Measurements from ENCODE around the gene SDF4.

The SDF4 gene, protein sequence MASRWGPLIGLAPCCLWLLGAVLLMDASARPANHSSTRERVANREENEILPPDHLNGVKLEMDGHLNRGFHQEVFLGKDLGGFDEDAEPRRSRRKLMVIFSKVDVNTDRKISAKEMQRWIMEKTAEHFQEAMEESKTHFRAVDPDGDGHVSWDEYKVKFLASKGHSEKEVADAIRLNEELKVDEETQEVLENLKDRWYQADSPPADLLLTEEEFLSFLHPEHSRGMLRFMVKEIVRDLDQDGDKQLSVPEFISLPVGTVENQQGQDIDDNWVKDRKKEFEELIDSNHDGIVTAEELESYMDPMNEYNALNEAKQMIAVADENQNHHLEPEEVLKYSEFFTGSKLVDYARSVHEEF

DNA sequence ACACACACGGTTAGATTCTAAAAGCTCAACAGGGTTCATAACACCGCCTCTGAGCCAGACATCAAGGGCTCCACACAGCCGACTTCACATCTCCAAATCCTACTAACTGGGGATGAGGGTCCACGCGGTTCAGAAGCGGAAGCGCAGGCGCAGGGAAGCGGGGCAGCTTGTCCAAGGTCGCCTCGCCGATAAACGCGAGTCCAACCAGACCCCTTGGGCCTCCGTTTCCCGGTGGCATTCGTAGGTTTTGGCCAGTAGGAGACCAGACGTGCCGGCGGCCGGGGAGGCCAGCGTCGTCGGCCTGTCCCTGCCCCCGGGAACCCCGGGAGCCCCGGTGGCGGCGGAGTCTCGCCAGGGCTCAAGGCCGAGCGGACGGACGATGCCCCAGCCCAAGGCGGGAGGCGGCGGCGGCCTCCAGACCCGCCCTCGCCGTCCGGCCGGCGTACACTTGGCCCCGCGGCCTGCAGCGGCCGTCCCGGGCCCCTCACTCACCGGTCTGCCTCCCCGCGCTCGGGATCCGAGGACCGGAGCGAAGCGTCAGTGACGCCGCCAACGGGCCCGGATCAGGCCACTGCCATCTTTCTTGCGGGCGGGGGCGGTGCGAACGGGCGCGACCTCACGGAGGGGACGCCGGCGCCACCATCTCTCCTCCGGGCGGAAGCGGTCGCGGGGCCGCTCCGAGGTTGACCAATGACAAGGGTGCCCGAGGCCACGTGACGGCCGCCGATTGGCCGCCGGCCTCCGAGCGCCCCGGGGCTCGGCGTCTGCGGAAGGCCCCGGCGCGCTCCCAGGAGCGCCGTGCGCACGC, at the start of gene SDF4:
SDF4 (minus strand) TSS at position 602 of the 808 bp plus-strand sequence. CDS start 3,229 bp downstream, outside the sequence.
- peak; percentile 97 for DNase-seq

DNA sequence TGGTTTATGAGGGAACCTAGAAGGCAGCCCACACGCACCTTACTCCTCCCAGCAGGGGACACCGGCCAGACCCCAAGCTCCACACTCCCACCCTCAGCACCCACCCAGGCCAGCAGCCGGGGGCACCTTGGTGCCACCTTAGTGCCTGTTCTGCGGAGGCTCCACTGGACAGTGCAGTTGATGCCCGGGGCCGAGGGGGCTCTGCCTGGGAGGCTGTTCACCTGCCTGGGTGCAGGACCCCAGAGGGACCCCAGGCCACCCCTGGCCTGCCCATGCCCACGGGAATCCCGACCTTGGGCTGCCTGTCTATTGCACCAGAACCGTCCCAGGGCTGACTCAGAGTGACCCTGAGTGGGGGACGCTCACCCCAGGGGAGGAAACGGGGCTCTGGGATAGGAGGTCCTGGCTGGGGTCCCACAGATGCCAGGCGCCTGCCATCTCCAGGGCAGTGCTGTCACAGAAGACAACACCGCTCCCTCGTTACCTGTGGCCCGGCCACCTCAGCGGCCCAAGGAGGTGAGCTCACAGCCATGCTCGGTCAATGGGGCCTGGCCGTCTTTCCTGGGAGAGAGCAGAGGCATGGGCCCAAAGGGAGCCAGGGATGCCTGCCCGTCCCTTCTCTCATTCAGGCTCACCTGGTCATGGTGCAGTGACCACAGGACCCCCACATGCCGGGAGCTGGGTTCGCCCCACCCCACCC, 49.1 kb upstream of the SDF4 start:
- no peak for DNase-seq

DNA sequence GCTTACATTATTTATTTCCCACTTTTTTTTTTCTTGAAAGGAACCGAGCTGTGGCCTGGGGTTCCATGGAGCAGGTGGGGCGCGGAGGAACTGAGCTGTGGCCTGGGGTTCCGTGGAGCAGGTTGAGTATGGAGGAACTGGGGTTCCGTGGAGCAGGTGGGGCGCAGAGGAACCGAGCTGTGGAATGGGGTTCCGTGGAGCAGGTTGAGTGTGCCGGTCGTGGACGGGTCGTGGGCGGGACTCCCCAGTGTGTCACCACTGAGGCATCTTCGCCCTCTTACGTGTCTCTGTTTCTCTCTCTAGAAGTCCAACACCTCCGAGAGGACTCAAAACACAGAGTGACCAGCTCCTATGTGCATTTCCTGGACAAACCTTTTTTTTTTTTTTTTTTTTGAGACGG, 47.2 kb upstream of the SDF4 start:
- DNase-seq, result no peak

DNA sequence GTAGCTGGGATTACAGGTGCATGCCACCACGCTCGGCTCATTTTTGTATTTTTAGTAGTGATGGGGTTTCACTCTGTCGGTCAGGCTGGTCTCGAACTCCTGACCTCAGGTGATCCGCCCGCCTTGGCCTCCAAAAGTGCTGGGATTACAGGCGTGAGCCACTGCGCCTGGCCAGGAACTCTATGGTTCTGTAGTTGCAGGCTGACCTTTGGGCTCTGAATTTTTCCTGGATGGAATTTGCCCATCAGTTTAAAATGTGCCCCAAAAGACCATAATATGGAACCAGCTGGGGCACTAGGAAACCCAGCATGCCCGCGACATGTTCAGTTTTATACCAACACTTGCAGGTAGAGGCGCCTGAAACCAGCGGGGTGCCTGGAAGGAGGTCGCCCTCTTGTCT, 46.8 kb upstream of the SDF4 start:
- DNase-seq, result no peak

DNA sequence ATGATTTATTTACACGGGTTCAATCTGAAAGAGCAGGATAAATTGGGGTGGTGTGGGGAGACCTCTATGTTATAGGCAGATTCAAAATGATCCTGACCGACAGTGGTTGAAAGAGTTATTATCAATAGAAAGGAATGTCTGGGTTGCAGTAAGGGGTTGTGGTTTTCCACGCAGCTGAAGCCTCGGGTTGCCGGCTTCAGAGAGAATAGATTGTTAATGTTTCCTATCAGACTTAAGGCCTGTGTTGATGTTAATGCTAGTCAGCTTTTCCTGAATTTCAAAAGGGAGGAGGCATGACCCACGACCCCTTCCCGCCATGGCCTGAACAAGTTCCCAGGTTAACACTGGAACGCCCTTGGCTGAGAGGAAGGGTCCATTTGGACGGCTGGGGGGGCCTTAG, 44.0 kb upstream of the SDF4 start:
- no peak for DNase-seq

DNA sequence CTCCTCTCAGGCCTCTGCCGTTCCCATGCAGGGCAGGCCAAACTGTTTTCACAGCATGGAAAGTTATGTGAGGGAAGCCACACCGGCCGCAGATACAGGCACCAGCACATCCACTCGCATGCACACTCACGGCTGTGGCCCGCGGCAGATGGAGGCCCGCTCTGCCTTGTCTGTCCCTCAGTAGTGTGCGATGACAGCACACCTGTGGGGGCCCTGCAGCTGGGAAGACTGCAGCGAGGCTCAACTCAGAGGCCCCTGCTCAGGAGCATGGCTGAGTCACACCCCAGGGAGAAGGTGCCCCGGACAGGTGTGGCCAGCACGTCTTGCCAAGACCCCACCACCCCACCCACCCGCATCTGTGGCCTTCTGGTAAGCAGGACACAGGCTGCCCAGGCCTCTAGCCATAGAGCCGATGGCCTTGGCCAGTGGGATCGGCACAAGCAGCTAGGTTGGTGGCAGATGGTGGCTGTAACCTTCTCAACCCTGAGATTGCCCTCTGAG, 43.2 kb upstream of the SDF4 start:
- no peak for DNase-seq

DNA sequence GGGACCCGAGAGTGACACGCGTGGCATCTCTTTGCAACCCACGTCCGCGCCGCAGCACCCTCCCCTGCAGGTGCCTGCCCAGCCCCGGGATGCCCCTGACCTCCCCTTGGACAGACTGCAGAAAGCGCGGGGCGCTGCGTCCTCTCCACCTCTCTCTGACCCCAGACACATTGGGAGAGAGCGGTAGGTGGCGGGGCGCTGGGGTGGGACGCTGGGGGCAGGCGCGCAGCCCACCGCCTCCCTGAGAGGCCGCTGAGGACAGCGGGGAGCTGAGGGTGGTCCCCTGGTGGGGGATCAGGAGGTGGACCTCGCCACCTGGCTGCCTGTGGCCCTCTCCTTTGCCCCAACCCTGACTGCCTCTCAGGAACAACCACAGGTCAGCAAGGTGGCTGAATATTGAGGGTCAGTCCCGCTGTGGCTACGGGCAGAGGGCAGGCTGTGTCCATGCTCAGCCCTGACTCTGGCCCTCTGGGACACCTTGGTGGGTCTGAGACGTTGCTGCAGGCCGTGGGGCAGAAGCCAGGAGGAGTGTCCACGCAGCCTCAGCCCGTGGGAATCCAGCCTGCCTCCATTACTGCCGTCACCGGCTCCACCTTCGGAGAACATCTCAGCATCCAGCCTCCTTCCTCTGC, 42.6 kb upstream of the SDF4 start:
- DNase-seq, result no peak

DNA sequence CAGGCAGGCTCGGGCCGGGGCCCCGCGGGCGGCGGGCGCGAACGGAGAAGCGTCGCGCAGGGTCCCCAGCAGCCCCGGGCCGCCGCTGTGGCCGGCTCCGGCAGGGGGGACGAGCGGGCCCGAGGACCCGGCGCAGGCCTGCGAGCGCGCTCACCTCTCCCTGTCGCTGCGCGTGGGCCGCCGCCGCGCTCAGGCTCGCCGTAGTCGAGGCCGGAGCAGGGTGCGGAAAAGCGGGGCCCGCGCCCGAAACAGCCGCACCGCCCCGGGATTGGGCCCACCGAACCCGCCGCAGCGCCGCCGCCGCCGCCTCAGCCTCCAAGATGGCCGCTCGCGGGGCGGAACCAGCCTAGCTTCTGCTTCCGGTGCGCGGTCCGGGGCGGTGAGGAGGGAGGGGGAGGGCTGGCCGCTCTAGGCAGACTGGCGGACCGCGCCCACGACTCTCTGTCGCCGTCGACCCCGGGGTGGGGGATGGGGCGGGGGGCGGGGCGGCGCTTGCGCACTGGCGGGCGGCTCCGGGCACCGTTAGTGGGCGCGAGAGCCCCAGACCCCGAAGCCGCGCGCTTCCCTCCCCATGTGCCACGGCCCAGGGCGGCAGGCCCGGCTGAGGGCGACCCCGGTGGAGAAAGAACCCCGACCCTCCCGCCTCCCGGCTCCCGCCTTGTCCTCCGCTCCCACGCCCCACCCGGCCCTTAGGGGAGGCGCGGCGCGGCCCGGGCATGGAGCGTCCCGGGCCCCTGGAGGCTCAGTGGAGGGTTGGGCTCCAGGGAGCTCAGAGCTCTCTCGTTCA, 41.9 kb upstream of the SDF4 start, which contains the start of gene UBE2J2:
UBE2J2 (minus strand) TSS at position 343 of the 787 bp plus-strand sequence. CDS start 5,862 bp downstream, outside the sequence.
- DNase-seq, result peak; percentile 96

DNA sequence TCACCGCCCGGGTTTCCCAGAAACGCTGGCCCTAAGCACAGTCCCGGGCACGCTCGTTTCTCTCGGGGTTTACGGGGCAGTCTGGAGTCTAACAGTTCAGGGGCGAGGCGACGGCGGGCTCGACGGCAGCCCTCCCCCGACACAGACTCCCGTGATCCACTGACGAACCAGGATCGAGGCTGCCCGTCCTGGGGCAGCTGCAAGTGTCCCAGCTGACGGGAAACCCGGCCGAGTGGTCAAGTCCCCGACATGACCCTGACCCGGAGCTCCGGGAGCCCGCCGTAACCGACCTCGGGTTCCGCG, 41.4 kb upstream of the SDF4 start:
- no peak for DNase-seq

DNA sequence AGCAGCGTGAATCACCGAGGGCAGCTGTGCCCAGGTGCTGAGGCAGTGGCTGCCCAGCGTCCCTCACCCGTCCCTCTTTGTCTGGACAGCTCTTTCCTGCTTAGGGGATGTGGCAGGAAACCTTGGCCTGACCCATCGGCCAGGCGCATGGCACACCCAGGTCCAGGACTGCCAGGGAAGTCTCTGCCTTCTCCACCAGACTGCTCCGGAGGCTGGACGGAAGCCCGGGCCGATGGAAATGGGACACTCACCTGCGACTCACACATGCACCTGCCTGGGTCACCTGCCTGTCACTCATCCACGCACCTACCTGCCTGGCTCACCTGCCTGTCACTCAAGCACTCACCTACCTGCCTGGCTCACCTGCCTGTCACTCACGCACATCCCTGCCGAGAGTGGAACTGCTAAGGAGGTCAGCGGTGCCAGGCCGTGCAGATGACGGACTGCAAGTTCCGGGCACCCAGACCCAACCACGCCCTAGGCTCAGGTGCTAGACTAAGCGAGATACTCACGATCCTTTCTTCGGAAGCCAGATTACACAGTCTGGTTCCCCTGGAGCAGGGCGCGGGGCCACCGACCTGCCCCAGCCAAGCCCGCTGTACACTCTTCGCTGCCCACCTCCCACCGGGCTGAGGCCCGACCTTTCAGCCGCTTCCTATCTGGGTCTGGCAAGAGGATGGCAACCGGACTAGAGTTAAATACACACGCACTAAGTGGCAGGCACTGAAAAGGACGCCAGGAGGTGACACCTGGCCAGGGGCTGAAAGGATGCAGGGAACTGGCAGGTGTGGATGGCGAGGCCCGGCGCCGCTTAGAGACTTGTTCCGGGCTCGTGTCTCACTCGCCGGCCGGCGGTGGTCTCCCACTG, 40.8 kb upstream of the SDF4 start:
- DNase-seq, result no peak

DNA sequence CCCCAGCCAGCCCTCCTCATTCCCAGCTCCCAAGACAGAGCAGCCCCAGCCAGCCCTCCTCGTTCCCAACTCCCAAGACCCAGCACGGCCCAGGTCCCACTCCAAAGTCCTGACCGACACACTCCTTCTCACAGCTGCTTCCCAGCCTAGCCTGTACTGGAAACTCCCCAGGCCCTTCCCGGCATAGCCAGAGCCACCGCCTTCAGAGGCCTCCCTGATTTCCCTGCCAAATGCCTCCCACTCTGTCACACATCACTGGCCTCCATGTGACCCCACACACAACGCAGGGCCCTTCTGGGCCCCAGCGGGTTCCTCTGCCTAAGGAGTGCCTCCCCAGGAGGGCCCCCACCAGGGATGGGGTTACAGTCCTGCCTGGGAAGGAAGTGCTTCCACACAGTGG, 39.0 kb upstream of the SDF4 start:
- DNase-seq, result no peak

DNA sequence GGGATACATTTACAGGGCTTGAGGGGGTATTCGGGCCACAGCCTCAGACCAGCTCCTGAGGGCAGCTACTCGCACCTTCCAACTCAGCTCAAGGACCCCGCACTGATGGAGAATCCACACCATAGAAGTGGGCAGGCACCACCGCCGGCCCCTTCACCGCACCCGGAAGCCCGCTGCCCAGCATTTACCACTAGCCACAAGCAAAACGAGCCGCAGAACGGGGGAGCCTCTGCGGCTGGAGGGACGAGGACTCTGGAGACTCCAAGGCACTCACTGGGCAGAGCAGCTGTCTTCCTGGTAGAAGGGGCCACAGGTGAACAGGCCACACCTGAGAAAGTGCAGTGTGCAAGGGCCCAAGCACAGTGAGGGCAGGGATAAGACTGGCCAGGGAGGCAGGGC, 36.5 kb upstream of the SDF4 start:
- DNase-seq, result no peak

DNA sequence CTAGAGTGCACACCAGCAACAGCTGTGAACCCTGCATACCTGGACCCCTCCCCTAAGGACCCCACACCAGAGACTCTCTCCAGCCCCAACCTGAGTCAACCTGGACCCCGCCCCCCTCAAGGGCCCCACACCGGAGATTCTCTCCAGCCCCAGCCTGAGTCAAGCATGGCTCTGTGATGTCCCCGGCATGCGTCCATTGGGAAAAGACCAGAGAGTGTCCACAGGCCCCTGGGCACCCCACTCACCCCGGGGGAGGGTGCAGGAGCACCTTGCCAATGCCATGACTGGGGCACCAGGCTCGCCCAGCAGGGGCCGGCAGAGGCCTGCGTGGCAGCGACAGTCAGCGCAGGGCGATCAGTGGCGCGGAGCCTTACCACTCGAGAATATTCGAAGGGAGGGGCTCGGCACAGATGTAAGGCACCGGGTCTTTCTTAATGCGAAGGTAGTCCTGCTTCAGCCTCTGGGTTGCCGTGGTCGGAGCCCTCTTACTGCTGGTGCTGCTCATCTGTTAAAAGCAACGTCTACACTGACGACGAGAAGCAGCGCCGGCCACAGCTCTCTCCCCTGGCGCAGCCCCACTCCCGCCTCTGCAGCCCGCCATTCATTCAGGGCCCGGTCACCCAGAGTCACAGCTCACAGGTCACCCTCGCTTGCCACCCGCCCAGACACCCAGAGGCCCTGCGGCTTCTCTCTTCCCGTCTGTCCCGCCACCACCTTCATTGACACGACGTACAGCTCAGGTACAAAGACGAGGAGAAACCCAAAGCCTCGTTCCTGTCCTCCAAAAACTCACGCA, 35.9 kb upstream of the SDF4 start:
- DNase-seq, result no peak

DNA sequence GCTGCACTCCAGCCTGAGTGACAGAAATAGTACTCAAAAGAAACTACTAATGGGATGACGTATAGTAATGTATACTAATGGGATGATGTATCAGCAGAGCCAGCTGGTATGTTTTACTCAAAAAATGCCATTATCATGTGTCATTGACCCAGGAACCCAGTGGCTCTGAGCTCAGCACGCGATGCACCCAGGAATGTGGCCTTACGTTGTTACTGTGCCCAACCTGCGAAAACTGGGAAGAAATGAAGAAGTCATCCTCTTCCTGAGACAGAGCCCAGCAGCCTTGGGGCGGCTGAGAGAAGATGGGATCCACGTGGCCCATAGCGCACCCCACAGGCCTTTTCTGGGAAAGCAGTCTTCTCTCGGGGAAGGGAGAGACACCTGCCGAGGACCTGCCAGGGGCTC, 33.1 kb upstream of the SDF4 start:
- DNase-seq, result peak; percentile 45

DNA sequence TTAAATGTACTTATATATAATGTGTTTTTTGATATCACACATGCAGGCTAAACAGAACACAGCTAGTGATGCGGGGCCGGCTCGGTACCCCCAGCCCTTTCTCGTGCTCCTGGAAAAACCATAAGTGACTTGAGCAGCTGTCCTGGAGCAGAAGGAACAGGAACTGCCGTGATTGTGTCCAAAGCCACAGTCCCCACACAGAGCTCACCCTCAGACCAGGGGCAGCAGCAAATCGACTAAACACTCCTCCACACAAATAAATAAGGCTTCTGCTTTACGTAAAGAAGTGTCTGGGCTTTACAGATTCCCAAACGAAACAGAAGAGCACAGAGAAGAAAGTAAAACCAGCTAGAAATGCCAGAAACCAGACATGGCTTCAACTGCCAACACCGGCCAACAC, 32.2 kb upstream of the SDF4 start:
- no peak for DNase-seq

DNA sequence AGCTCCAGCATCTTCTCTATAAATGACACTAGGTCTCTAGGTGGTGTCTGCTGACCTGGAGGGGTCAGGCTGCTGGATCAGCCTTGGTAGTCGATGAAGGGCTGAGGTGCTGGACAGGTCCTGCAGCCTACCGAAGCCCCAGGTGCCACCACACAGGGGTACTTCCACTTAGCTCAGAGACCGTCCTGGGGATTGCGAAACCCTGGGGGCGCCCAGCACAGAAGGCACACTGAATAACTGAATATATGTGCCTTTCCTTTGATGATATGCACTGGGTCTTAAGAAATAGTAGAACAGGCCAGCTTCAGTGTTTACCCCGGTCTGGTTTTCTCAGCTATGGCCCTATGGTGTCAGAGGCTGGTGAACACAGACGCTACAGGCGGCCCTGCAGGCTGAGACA, 31.0 kb upstream of the SDF4 start:
- DNase-seq, result no peak

DNA sequence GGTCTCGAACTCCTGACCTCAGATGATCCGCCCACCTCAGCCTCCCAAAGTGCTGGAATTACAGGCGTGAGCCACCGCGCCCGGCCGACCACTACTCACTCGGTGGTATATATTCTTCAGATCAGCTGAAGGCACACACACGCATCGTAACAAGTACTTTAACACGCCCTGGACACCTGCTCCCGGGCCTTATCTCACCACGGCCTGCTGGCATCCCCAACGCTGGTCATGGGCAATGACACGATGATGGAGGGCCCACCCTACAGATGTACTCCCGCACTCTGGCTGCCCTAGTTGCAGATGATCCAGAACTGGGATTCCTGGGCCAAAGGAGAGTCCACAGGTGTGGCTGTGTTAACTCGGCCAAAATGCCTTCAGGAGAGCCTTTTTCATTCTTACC, 30.3 kb upstream of the SDF4 start:
- DNase-seq, result no peak

DNA sequence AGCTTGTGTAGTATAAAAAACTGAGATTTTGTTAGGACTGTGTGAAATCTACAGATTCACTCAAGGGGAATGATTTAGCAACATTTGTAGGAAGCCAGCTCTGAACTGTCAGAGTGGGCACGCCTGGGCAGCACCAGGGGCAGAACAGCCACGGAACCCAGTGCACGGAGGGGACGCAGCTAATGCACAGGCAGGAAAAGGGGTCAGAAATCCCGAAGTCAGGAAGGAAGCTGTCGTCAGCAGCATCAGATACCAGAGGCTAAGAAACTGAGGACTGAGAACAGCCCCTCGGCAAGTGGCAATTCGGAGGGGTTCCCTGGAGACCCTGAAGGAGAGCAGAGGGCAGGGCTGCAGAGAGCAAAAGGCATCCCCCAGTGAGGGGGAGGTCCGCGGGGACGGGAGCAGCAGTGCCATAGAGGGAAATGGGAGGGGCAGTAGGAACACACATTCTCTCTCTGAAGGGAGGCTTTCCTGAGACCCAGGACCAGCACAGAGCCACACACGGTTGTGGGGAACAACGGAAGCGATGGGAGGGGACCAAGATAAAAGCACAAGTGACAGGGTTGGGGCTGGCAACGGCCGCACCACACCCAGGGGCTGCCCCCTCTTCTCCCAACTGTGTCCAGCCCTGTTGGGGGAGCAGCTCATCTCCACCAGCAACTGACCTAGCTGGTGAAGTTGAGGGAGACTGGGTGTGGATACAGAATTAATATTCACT, 29.2 kb upstream of the SDF4 start:
- DNase-seq, result no peak

DNA sequence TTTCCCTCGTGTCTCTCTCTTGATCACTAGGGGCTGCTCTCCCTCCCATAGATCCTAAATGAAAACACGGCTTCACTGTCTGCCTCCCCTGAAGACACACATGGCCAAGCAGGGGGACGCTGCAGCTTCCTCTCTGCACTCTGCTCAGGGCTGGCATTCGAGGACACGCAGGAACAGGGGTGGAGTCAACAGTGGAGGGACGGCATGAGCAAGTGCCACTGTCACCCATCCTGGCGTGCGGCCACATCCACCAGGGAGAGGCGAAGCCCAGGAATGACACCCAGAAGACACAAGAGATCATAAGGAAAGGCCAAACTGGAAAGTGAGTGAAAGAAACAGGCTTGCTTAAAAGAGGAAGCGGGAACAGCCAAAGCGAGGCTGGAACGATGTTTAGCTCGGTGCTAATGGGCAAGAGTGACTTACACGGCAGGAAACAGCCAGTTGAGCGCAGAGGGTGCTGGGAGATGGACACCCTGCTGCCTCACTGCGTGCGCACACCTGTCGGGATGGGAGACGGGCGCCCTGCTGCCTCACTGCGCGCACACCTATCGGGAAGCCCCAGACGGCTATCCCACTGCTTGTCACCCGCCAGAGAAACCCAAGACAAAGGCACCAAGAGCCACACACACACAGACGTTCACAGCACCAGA, 28.3 kb upstream of the SDF4 start:
- no peak for DNase-seq

Data from stimulated activated CD8-positive, alpha-beta memory T cell treated with anti-CD3 and anti-CD28 coated beads, Interleukin-4, amount 100 ng/mL, for 48 hours (primary cell).